Activated CD4-positive, alpha-beta T cell treated with anti-CD3 and anti-CD28 coated beads for 36 hours (primary cell): Measurements from ENCODE around the gene CCDC57. TPM values are rescaled to one million over a fixed set of nuclear protein-coding genes. Genes with fewer than 3 reads are reported as not detected.
"Not testable (repeated sequence)": the region's sequence is repeated elsewhere in the genome, so short reads cannot be mapped to it uniquely, and the experiment has no call there.

Source experiments
- ATAC-seq: fragments of 200-7000 bp; cut with Tn5 transposase; one replicate; pipeline ENCODE4 v1.10.0; 2021; ENCODE audit warnings: mild to moderate bottlenecking, moderate library complexity
- CTCF ChIA-PET: fragments of 350-600 bp; sonication (Branson Sonifier 250); formaldehyde crosslinking; loops from one replicate; lab custom pipeline; 2021; ENCODE audit warnings: antibody characterized with exemption; lab: Charles Lee
- POLR2A ChIA-PET: fragments of 350-600 bp; sonication (Branson Sonifier 250); formaldehyde crosslinking; loops from one replicate; lab custom pipeline; 2021; ENCODE audit warnings: antibody characterized with exemption, inconsistent platforms; lab: Charles Lee
- DNase-seq: peaks from one replicate; pipeline ENCODE4 v3.0.0-alpha.2; 2020
- H3K27ac Mint-ChIP-seq: one replicate; pipeline ENCODE4 v1.8.0; 2021; ENCODE audit warnings: mixed read lengths
- H3K27me3 Mint-ChIP-seq: one replicate; pipeline ENCODE4 v1.8.0; 2021; ENCODE audit warnings: mixed read lengths
- H3K36me3 Mint-ChIP-seq: one replicate; pipeline ENCODE4 v1.8.0; 2021; ENCODE audit warnings: low read depth, mixed read lengths
- H3K4me1 Mint-ChIP-seq: one replicate; pipeline ENCODE4 v1.8.0; 2021; ENCODE audit warnings: mixed read lengths
- H3K4me3 Mint-ChIP-seq: one replicate; pipeline ENCODE4 v1.8.0; 2021; ENCODE audit warnings: mild to moderate bottlenecking, moderate library complexity, mixed read lengths
- H3K9me3 Mint-ChIP-seq: one replicate; pipeline ENCODE4 v1.8.0; 2021; ENCODE audit warnings: low read depth, mixed read lengths
- intact Hi-C, 2 experiments: fragments of 100-400 bp; cut with DNase I in 1 of 2; cut with micrococcal nuclease in 1 of 2; formaldehyde crosslinking; loops; one replicate each; pipeline versions ENCODE4 v1.14.2 to v1.15.1; 2022 to 2024; cut with DNase I, micrococcal nuclease
- total RNA-seq, 2 experiments: library from RNA; stranded (reverse); gene quantifications; one replicate each; pipeline ENCODE4 v1.2.3, GENCODE V29; 2021

Gene CCDC57
- total RNA-seq, 2 experiments from 2014 or later: 41.6 to 43.8 TPM

DNA sequence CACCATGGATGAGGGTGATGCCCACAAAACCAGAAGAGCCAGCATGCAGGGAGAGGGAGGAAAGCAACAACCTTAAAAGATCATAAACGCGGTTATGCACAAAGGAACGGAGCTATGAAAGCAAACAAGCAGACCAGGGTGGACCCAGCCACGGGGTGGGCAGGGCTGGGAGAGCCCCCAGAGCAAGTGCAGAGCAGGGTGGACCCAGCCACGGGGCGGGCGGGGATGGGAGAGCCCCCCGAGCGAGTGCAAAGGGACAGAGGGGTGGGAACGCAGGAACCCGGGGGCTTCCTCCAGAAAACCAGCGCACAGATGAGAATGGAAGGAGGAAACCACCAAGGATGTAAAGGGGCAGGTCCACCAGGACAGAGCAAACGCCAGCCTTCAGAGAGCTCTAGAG lies 33.2 kb downstream of the CCDC57 start:
- H3K4me1 Mint-ChIP-seq: no peaks in the 10 kb centered on the region
- H3K27ac Mint-ChIP-seq: no peak overlapping the region
- ChIA-PET POLR2A (no interaction called here), CTCF (interaction anchor here (1.2 kb wide), 1 partner anchor 26 kb away, joined by 3 read pairs; no protein-coding TSS in a partner anchor)
- intact Hi-C loops: no loop called here
- H3K9me3 Mint-ChIP-seq: no peaks in the 10 kb centered on the region
- DNase-seq (no peak), ATAC-seq (no peak)
- no peaks in the 10 kb centered on the region for H3K27me3 Mint-ChIP-seq
- H3K36me3 Mint-ChIP-seq: peaks cover 13% of the 10 kb centered on the region
- no peak overlapping the region for H3K4me3 Mint-ChIP-seq

GRCh38 chr17:82178499-82179261 lies 34.0 kb downstream of the CCDC57 start:
- no peak overlapping the region for H3K4me3 Mint-ChIP-seq
- ATAC-seq (no peak), DNase-seq (no peak)
- ChIA-PET CTCF (no interaction called here), POLR2A (no interaction called here)
- H3K4me1 Mint-ChIP-seq: no peaks in the 10 kb centered on the region
- H3K9me3 Mint-ChIP-seq: no peaks in the 10 kb centered on the region
- peaks cover 10% of the 10 kb centered on the region for H3K36me3 Mint-ChIP-seq
- H3K27me3 Mint-ChIP-seq: no peaks in the 10 kb centered on the region
- intact Hi-C loops: no loop called here
- H3K27ac Mint-ChIP-seq: no peak overlapping the region

GRCh38 chr17:82177761-82178498 lies 34.7 kb downstream of the CCDC57 start:
- peaks cover 10% of the 10 kb centered on the region for H3K36me3 Mint-ChIP-seq
- CTCF ChIA-PET: no interaction called here
- no peak overlapping the region for H3K27ac Mint-ChIP-seq
- intact Hi-C loops: no loop called here
- no peak overlapping the region for H3K4me3 Mint-ChIP-seq
- H3K27me3 Mint-ChIP-seq: no peaks in the 10 kb centered on the region
- no peaks in the 10 kb centered on the region for H3K4me1 Mint-ChIP-seq
- DNase-seq (no peak), ATAC-seq (no peak)
- POLR2A ChIA-PET: no interaction called here
- H3K9me3 Mint-ChIP-seq: no peaks in the 10 kb centered on the region

DNA sequence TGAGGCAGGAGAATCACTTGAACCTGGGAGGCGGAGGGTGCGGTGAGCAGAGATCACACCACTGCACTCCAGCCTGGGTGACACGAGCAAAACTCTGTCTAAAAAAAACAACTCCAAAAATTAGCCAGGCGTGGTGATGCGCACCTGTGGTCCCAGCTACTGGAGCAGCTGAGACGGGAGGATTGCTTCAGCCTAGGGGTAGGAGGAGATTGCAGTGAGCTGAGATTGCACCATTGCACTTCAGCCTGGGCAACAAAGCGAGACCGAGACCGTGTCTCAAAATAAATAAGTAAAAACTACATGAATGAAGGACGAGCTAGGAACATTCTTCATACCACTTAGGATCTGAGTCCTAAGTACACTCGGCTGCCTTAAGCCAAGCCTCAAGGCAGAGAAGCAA lies 35.4 kb downstream of the CCDC57 start:
- CTCF ChIA-PET: no interaction called here
- H3K27ac Mint-ChIP-seq: no peak overlapping the region

DNA sequence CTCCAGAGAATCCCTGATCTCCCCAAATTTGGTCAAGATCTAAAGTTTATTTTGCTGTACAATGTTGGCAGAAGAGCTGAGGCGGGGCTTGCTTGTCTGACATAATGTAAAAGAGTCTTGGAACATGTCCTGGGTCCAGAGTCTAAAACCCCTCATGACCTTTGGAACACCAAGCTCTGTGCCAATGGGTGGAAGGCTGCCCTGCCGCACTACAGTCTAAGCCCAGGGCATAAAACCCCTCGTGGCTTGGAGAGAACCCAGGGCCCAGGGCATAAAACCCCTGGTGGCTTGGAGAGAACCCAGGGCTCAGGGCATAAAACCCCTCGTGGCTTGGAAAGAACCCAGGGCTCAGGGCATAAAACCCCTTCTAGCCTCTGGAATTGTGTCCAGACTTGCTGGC lies 36.7 kb downstream of the CCDC57 start:
- ChIA-PET POLR2A (no interaction called here), CTCF (no interaction called here)
- no peak overlapping the region for H3K27ac Mint-ChIP-seq
- no peaks in the 10 kb centered on the region for H3K4me1 Mint-ChIP-seq
- DNase-seq (no peak), ATAC-seq (no peak)
- no peaks in the 10 kb centered on the region for H3K27me3 Mint-ChIP-seq
- H3K36me3 Mint-ChIP-seq: peaks cover 18% of the 10 kb centered on the region
- no peak overlapping the region for H3K4me3 Mint-ChIP-seq
- intact Hi-C loops: no loop called here
- no peaks in the 10 kb centered on the region for H3K9me3 Mint-ChIP-seq

More for the DNA sequence above, 35.4 kb downstream of the CCDC57 start:
- Mint-ChIP-seq H3K9me3 (no peaks in the 10 kb centered on the region), H3K4me3 (no peak overlapping the region), H3K36me3 (peaks cover 14% of the 10 kb centered on the region), H3K27me3 (no peaks in the 10 kb centered on the region), H3K4me1 (no peaks in the 10 kb centered on the region)
- POLR2A ChIA-PET: no interaction called here
- ATAC-seq: no peak
- intact Hi-C loops: no loop called here
- DNase-seq: no peak

- H3K36me3 Mint-ChIP-seq: peaks cover 18% of the 10 kb centered on the region
- CTCF ChIA-PET: no interaction called here
- no peak overlapping the region for H3K4me3 Mint-ChIP-seq
- POLR2A ChIA-PET: no interaction called here
- intact Hi-C loops: no loop called here
- no peaks in the 10 kb centered on the region for H3K27me3 Mint-ChIP-seq
- no peaks in the 10 kb centered on the region for H3K9me3 Mint-ChIP-seq
- ATAC-seq: no peak
- no peak for DNase-seq
- H3K27ac Mint-ChIP-seq: no peak overlapping the region
- no peaks in the 10 kb centered on the region for H3K4me1 Mint-ChIP-seq
These were observed 37.4 kb downstream of the CCDC57 start for GRCh38 chr17:82175201-82175600.

DNA sequence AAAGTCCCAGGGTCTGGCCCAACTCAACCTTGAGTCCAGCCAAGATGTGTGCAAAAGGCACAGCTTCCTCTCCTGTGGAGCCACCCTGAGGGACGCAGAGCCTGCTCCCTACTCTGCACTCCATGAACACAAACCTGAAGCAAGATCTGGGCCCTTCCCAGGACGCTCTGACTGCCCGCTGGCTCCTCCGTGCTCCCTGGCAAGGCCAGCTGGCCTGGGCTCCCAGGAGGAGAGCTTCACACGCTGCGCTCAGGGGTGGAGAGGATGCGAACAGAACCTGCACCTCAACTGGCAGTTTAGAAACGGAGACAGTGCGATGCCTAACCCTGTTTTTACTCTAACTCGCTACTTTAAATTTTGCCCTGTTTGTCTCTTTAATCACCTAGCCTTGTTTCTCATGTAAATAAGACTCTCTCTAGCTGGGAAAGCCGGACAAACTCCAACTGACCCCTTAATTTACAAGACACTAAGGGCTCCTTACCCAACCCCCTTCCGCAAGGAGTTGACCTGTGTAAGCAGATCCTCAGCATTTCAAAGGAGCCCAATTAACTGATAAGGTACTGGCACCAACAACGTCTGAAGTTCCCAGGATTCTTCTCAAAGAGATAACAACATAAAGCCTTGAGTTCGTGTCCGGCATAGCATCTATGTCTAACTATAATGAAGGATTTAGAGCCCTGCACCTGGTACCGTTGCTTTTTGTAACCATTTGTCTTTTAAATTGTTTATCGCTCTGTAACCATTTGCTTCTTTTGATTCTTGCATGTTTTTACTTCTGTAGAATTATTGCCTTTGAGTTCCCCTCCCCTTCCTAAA lies 38.4 kb downstream of the CCDC57 start:
- ATAC-seq, POLR2A ChIA-PET, intact Hi-C loops, H3K27me3 Mint-ChIP-seq, H3K4me1 Mint-ChIP-seq, DNase-seq, H3K4me3 Mint-ChIP-seq, H3K9me3 Mint-ChIP-seq, H3K27ac Mint-ChIP-seq, CTCF ChIA-PET: not testable (repeated sequence)
- H3K36me3 Mint-ChIP-seq: peaks cover 19% of the 10 kb centered on the region

GRCh38 chr17:82173351-82174041 lies 39.1 kb downstream of the CCDC57 start:
- intact Hi-C loops: no loop called here
- Mint-ChIP-seq H3K4me3 (no peak overlapping the region), H3K27ac (no peak overlapping the region), H3K9me3 (no peaks in the 10 kb centered on the region), H3K36me3 (peaks cover 19% of the 10 kb centered on the region), H3K4me1 (peaks cover 3% of the 10 kb centered on the region), H3K27me3 (no peaks in the 10 kb centered on the region)
- CTCF ChIA-PET: interaction anchor here (0.9 kb wide), 1 partner anchor 153 kb away, joined by 3 read pairs; no protein-coding TSS in a partner anchor
- POLR2A ChIA-PET: no interaction called here
- no peak for ATAC-seq
- DNase-seq: no peak

DNA sequence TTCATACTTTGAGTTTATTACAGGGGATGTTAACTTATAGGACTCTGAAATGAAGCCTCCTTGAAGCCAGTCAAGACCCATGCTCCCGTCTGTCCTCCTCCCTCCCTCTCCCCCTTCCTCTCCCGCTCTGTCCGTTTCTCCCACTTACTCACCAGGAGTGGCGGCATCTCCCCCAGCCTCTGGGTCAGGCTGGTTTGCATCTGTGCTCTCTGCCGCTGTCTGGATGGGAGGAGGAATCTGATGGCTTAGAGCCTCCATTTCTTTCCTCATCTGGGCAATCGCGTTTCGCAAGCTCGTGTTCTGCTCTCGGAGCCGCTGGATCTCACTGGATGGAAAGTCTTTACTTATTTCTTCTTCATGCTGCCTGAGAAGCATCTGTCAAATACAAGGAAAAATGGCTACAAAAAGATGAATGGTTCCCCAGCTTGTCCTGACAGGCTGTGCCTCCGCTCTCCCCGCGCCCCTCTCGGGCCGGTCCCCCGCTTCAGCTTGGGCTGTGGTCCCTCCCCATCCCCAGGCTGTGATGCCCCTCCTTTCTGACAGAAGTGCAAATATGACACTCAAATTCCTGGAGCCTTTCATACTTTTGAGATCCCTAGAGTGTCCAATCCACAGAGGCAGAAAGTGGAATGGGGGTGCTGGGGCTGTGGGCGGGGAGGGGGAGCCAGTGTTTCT lies 40.0 kb downstream of the CCDC57 start:
- DNase-seq: no peak
- Mint-ChIP-seq H3K36me3 (peaks cover 25% of the 10 kb centered on the region), H3K27ac (no peak overlapping the region), H3K27me3 (no peaks in the 10 kb centered on the region), H3K9me3 (no peaks in the 10 kb centered on the region), H3K4me3 (no peak overlapping the region), H3K4me1 (peaks cover 3% of the 10 kb centered on the region)
- intact Hi-C loops: no loop called here
- ChIA-PET CTCF (interaction anchor here (0.6 to 1.5 kb wide), 3 partner anchors 9 to 152 kb away, joined by 3 to 5 read pairs (median 3); no protein-coding TSS in a partner anchor), POLR2A (no interaction called here)
- ATAC-seq: no peak

- Mint-ChIP-seq H3K36me3 (peaks cover 26% of the 10 kb centered on the region), H3K4me1 (peaks cover 3% of the 10 kb centered on the region), H3K9me3 (no peaks in the 10 kb centered on the region), H3K27ac (no peak overlapping the region), H3K27me3 (no peaks in the 10 kb centered on the region), H3K4me3 (no peak overlapping the region)
- intact Hi-C loops: no loop called here
- POLR2A ChIA-PET: no interaction called here
- ATAC-seq: no peak
- DNase-seq: no peak
- CTCF ChIA-PET: interaction anchor here (0.6 to 1.5 kb wide), 3 partner anchors 8 to 134 kb away, joined by 3 to 5 read pairs (median 4); no protein-coding TSS in a partner anchor
These were observed 40.8 kb downstream of the CCDC57 start for GRCh38 chr17:82171750-82172375.
